HG02759 (cell line): ENCODE results near the gene NTMT2.
"Not testable (repeated sequence)": the region's sequence is repeated elsewhere in the genome, so short reads cannot be mapped to it uniquely, and the experiment has no call there.

Source experiments
- ATAC-seq: cut with Tn5 transposase; IDR thresholded peaks from one replicate; pipeline ENCODE4 v1.9.1; 2021; ENCODE audit warnings: mild to moderate bottlenecking, moderate library complexity; ENCODE audit not compliant: unreplicated experiment

The NTMT2 gene

GRCh38 chr1:170156594-170156993 lies 10.8 kb downstream of the NTMT2 start:
- ATAC-seq, result no peak

- ATAC-seq, result no peak
These were observed 12.1 kb downstream of the NTMT2 start for GRCh38 chr1:170157820-170158219.

- no peak for ATAC-seq
These were observed 16.9 kb downstream of the NTMT2 start for GRCh38 chr1:170162459-170163246.

- no peak for ATAC-seq
These were observed 18.5 kb downstream of the NTMT2 start for GRCh38 chr1:170164103-170164763.

GRCh38 chr1:170166518-170167180 lies 20.9 kb downstream of the NTMT2 start:
- no peak for ATAC-seq

GRCh38 chr1:170168265-170168664 lies 22.5 kb downstream of the NTMT2 start:
- no peak for ATAC-seq

- ATAC-seq, result not testable (repeated sequence)
These were observed 24.8 kb downstream of the NTMT2 start for GRCh38 chr1:170170513-170170912.

GRCh38 chr1:170174395-170174794 lies 28.6 kb downstream of the NTMT2 start:
- ATAC-seq, result no peak

- no peak for ATAC-seq
These were observed 29.3 kb downstream of the NTMT2 start for GRCh38 chr1:170175041-170175440.

GRCh38 chr1:170175484-170175883 lies 29.7 kb downstream of the NTMT2 start:
- no peak for ATAC-seq

GRCh38 chr1:170176772-170177171 lies 31.0 kb downstream of the NTMT2 start:
- ATAC-seq, result no peak

GRCh38 chr1:170182442-170182841 lies 36.7 kb downstream of the NTMT2 start:
- ATAC-seq, result no peak

- no peak for ATAC-seq
These were observed 46.8 kb downstream of the NTMT2 start for GRCh38 chr1:170192546-170192945.

- ATAC-seq, result no peak
These were observed 48.7 kb downstream of the NTMT2 start for GRCh38 chr1:170194451-170194850.

GRCh38 chr1:170196490-170197236 lies 50.9 kb downstream of the NTMT2 start:
- no peak for ATAC-seq

GRCh38 chr1:170198090-170198489 lies 52.3 kb downstream of the NTMT2 start:
- no peak for ATAC-seq

- no peak for ATAC-seq
These were observed 52.8 kb downstream of the NTMT2 start for GRCh38 chr1:170198584-170198983.

GRCh38 chr1:170200161-170200560 lies 54.4 kb downstream of the NTMT2 start:
- ATAC-seq, result no peak

GRCh38 chr1:170200621-170201397 lies 55.0 kb downstream of the NTMT2 start:
- ATAC-seq, result no peak

- ATAC-seq, result no peak
These were observed 57.9 kb downstream of the NTMT2 start for GRCh38 chr1:170203693-170204092.
